SK-N-SH treated with all-trans-retinoic acid at 6 μM for 48 hours (cell line): ENCODE results near the gene EIF3A.

Experiments used
- ARNTL ChIP-seq: fragments of 450-650 bp; formaldehyde crosslinking; IDR thresholded peaks from 2 replicates; pipeline ENCODE4 v1.5.0; 2020; ENCODE audit warnings: low read depth, mild to moderate bottlenecking, moderate library complexity, borderline replicate concordance
- PATZ1 ChIP-seq: fragments of 250-450 bp; sonication (Bioruptor Pico); IDR thresholded peaks from 2 replicates; pipeline ENCODE4 v1.8.0; 2020; ENCODE audit warnings: mild to moderate bottlenecking, moderate library complexity, borderline replicate concordance
- RARB ChIP-seq: fragments of 250-450 bp; sonication (Bioruptor Pico); IDR thresholded peaks from 2 replicates; pipeline ENCODE4 v1.8.0; 2021; ENCODE audit warnings: mild to moderate bottlenecking, moderate library complexity
- SNAI2 ChIP-seq: fragments of 250-450 bp; sonication (Bioruptor Pico); IDR thresholded peaks from 2 replicates; pipeline ENCODE4 v1.5.0; 2020; ENCODE audit warnings: mild to moderate bottlenecking, moderate library complexity
- TCF4 ChIP-seq: fragments of 250-450 bp; sonication (Bioruptor Pico); IDR thresholded peaks from 2 replicates; pipeline ENCODE4 v1.8.0; 2021; ENCODE audit warnings: mild to moderate bottlenecking, moderate library complexity, borderline replicate concordance
- ZC3H10 ChIP-seq: fragments of 250-450 bp; sonication (Bioruptor Pico); IDR thresholded peaks from 2 replicates; pipeline ENCODE4 v1.5.1; 2021; ENCODE audit warnings: mild to moderate bottlenecking, moderate library complexity
- ZFP3 ChIP-seq: fragments of 250-450 bp; sonication (Bioruptor Pico); IDR thresholded peaks from 2 replicates; pipeline ENCODE4 v1.5.0; 2020; ENCODE audit warnings: mild to moderate bottlenecking, moderate library complexity
- TF ChIP-seq, protein P1 (sequence below): fragments of 250-450 bp; sonication (Bioruptor Pico); IDR thresholded peaks from 2 replicates; pipeline ENCODE4 v1.5.1; 2021; ENCODE audit warnings: mild to moderate bottlenecking, moderate library complexity

GRCh38 chr10:119007211-119007574 lies 73.4 kb downstream of the EIF3A start:
- TF ChIP-seq ZFP3 (no peak), PATZ1 (no peak), RARB (CRISPR knock-in tag) (no peak), TCF4 (no peak), ARNTL (CRISPR knock-in tag) (no peak), SNAI2 (CRISPR knock-in tag) (no peak), ZC3H10 (CRISPR knock-in tag) (no peak)
- TF ChIP-seq, protein P1, sequence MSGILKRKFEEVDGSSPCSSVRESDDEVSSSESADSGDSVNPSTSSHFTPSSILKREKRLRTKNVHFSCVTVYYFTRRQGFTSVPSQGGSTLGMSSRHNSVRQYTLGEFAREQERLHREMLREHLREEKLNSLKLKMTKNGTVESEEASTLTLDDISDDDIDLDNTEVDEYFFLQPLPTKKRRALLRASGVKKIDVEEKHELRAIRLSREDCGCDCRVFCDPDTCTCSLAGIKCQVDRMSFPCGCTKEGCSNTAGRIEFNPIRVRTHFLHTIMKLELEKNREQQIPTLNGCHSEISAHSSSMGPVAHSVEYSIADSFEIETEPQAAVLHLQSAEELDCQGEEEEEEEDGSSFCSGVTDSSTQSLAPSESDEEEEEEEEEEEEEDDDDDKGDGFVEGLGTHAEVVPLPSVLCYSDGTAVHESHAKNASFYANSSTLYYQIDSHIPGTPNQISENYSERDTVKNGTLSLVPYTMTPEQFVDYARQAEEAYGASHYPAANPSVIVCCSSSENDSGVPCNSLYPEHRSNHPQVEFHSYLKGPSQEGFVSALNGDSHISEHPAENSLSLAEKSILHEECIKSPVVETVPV: no peak
